BLaER1 (cell line): ENCODE results near the gene UBASH3B.

Source experiments
- H3K27ac ChIP-seq: shearing (Covaris generic); formaldehyde crosslinking; 2 replicates; pipeline ENCODE4 v1.8.1; 2022
- H3K27me3 ChIP-seq: shearing (Covaris generic); formaldehyde crosslinking; 2 replicates; pipeline ENCODE4 v1.8.1; 2022
- H3K36me3 ChIP-seq: shearing (Covaris generic); formaldehyde crosslinking; 2 replicates; pipeline ENCODE4 v1.8.1; 2022
- H3K4me1 ChIP-seq: shearing (Covaris generic); formaldehyde crosslinking; 2 replicates; pipeline ENCODE4 v1.8.1; 2022
- H3K4me2 ChIP-seq: shearing (Covaris generic); formaldehyde crosslinking; 2 replicates; pipeline ENCODE4 v1.8.1; 2022
- H3K4me3 ChIP-seq: shearing (Covaris generic); formaldehyde crosslinking; 2 replicates; pipeline ENCODE4 v1.8.1; 2022
- H3K9ac ChIP-seq: shearing (Covaris generic); formaldehyde crosslinking; 2 replicates; pipeline ENCODE4 v1.8.1; 2022
- H3K9me3 ChIP-seq: shearing (Covaris generic); formaldehyde crosslinking; 2 replicates; pipeline ENCODE4 v1.8.1; 2022
- H4K20me1 ChIP-seq: shearing (Covaris generic); formaldehyde crosslinking; 2 replicates; pipeline ENCODE4 v1.8.1; 2022
- Cebpa-rat ChIP-seq: shearing (Covaris generic); IDR thresholded peaks from 2 replicates; pipeline ENCODE4 v1.8.1; 2022

The UBASH3B gene

GRCh38 chr11:122627745-122628144 lies 27.8 kb upstream of the UBASH3B start:
- H3K36me3 ChIP-seq = no peaks in the 10 kb centered on the region
- no peak overlapping the region for H3K9ac ChIP-seq
- no peak overlapping the region for H3K4me3 ChIP-seq
- no peaks in the 10 kb centered on the region for H4K20me1 ChIP-seq
- H3K4me1 ChIP-seq = peaks cover 22% of the 10 kb centered on the region
- H3K9me3 ChIP-seq = no peaks in the 10 kb centered on the region
- H3K27me3 ChIP-seq = no peaks in the 10 kb centered on the region
- no peak overlapping the region for H3K4me2 ChIP-seq
- TF ChIP-seq Cebpa-rat = no peak
- no peak overlapping the region for H3K27ac ChIP-seq

DNA sequence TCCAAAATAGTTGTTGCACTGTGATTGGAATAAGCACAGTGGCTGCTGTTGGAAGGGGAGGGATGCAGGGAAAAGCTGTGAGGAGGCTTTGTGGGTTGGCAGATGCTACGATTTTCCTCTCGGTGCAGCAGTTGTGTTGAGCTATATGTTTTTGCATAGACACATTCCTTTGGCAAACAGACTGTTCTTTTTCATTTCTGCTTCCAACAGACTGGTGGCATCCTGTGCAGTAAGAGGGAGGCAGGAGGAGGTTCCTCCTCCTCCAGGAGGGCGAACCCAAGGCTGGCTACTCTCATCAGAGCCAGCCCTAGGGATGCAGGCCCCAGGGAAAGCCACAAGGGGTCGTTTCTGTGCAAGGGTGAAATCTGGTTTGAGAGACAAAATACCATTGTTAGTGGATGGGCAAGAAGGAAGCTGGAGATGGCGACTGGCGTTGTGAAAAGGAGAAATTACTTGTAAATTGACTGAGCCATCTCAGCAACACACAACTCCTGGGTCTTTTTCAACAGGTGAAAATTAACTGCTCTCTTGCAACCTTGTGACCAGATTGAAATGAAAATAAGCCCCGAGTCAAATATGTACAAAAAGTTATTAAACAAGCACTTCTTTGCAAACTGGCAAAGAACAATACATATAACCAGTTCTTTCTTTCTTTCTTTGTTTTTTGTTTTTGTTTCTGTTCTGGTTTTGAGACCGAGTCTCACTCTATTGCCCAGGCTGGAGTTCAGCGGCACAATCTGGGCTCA lies 26.5 kb upstream of the UBASH3B start:
- Histone ChIP-seq H3K9ac (no peak overlapping the region), H3K27me3 (no peaks in the 10 kb centered on the region), H3K36me3 (no peaks in the 10 kb centered on the region), H3K9me3 (no peaks in the 10 kb centered on the region), H3K27ac (no peak overlapping the region), H4K20me1 (no peaks in the 10 kb centered on the region), H3K4me2 (peak overlapping the region; percentile 8; the same call in 1 of the 2 replicates), H3K4me1 (peaks cover 33% of the 10 kb centered on the region), H3K4me3 (no peak overlapping the region)
- TF ChIP-seq Cebpa-rat = no peak

- TF ChIP-seq Cebpa-rat = no peak
- no peaks in the 10 kb centered on the region for H3K36me3 ChIP-seq
- no peaks in the 10 kb centered on the region for H3K27me3 ChIP-seq
- H3K27ac ChIP-seq = 0 out of 2 replicates have a peak overlapping the region, but pooled peaks have one; percentile 1
- peaks cover 53% of the 10 kb centered on the region for H3K4me1 ChIP-seq
- no peak overlapping the region for H3K9ac ChIP-seq
- H4K20me1 ChIP-seq = no peaks in the 10 kb centered on the region
- H3K9me3 ChIP-seq = no peaks in the 10 kb centered on the region
- H3K4me2 ChIP-seq = peak overlapping the region; percentile 57
- no peak overlapping the region for H3K4me3 ChIP-seq
Measured at GRCh38 chr11:122632181-122632824, 23.2 kb upstream of the UBASH3B start.

DNA sequence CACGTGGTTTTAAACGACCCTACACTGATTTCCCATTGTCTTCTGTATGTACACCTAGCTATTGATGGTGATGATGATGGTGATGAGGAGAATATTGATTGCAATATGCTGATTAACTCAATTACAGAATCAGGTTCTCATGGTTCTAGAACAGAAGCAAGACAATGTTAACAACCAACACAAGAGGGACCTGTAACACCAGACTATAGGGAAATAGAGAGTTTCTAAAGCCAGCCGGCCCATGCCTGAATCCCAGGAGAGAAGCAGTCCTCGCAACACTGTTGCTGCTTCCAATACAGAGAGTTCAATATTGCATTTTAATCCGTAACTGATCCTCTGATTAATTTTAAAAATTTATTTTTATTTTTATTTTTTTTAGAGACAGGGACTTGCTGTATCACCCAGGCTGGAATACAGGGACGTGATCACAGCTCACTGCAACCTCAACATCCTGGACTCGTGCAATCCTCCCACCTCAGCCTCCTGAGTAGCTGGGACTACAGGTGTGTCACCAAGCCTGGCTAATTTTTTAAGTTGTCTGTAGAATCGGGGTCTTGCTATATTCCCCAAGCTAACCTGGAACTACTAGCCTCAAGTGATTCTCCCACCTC lies 22.2 kb upstream of the UBASH3B start:
- no peak overlapping the region for H3K9ac ChIP-seq
- H3K4me3 ChIP-seq = no peak overlapping the region
- no peaks in the 10 kb centered on the region for H3K36me3 ChIP-seq
- H3K27me3 ChIP-seq = no peaks in the 10 kb centered on the region
- H3K9me3 ChIP-seq = no peaks in the 10 kb centered on the region
- peak overlapping the region; percentile 57 for H3K4me2 ChIP-seq
- H4K20me1 ChIP-seq = no peaks in the 10 kb centered on the region
- peaks cover 63% of the 10 kb centered on the region for H3K4me1 ChIP-seq
- TF ChIP-seq Cebpa-rat = no peak
- H3K27ac ChIP-seq = no peak overlapping the region

DNA sequence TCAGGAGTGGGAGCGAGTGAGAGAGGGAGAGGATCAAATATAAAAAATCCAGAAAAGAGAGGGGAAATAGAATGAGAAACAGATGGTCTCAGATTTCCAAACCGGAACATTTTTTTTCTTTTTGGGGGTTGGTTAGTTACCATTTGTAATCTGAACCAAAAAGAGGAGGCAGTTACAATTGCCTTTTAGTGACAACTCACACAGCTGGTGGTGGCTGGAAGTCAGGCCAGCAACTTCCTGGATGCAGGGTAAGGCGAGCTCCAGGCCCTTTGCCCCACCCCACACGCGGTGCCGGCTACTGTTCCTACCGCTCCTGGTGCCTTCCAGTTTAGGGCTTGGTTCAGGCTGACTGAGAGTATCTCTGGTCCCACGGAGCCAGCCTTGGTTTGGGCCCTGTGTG lies 21.0 kb upstream of the UBASH3B start:
- H4K20me1 ChIP-seq = no peaks in the 10 kb centered on the region
- H3K4me2 ChIP-seq = peak overlapping the region; percentile 40
- peak overlapping the region; percentile 54 for H3K27ac ChIP-seq
- no peaks in the 10 kb centered on the region for H3K9me3 ChIP-seq
- TF ChIP-seq Cebpa-rat = no peak
- no peaks in the 10 kb centered on the region for H3K36me3 ChIP-seq
- H3K27me3 ChIP-seq = no peaks in the 10 kb centered on the region
- no peak overlapping the region for H3K9ac ChIP-seq
- no peak overlapping the region for H3K4me3 ChIP-seq
- peaks cover 61% of the 10 kb centered on the region for H3K4me1 ChIP-seq

DNA sequence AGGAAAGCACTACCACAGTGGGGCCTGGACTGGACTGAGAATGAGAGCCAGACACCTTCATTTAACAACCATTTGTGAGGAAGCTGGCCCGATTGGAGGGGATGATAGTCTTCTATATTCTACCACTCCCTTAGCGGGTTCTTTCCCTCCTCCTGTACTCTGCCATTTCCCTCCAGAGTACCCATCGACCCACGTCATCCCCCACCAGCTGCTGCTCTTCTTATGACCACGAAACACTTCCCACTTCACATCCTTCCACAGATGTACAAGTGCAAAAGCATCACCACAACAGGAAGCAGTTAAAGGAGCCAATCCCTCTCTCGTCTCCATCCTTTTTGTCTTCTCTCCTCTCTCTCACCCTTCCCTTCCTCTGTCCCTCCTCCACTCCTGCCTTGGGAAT lies 18.0 kb upstream of the UBASH3B start:
- no peak overlapping the region for H3K9ac ChIP-seq
- TF ChIP-seq Cebpa-rat = no peak
- H3K27ac ChIP-seq = no peak overlapping the region
- H3K27me3 ChIP-seq = no peaks in the 10 kb centered on the region
- H3K36me3 ChIP-seq = no peaks in the 10 kb centered on the region
- no peak overlapping the region for H3K4me3 ChIP-seq
- peak overlapping the region; percentile 59 for H3K4me2 ChIP-seq
- H3K9me3 ChIP-seq = no peaks in the 10 kb centered on the region
- H4K20me1 ChIP-seq = no peaks in the 10 kb centered on the region
- peaks cover 50% of the 10 kb centered on the region for H3K4me1 ChIP-seq

GRCh38 chr11:122642472-122642922 lies 13.0 kb upstream of the UBASH3B start:
- H3K4me2 ChIP-seq = no peak overlapping the region
- no peaks in the 10 kb centered on the region for H3K27me3 ChIP-seq
- TF ChIP-seq Cebpa-rat = no peak
- H3K9me3 ChIP-seq = no peaks in the 10 kb centered on the region
- H3K9ac ChIP-seq = no peak overlapping the region
- peaks cover 25% of the 10 kb centered on the region for H3K4me1 ChIP-seq
- H4K20me1 ChIP-seq = no peaks in the 10 kb centered on the region
- H3K4me3 ChIP-seq = no peak overlapping the region
- H3K36me3 ChIP-seq = no peaks in the 10 kb centered on the region
- H3K27ac ChIP-seq = no peak overlapping the region

- H3K36me3 ChIP-seq = no peaks in the 10 kb centered on the region
- TF ChIP-seq Cebpa-rat = no peak
- no peaks in the 10 kb centered on the region for H4K20me1 ChIP-seq
- no peak overlapping the region for H3K27ac ChIP-seq
- no peak overlapping the region for H3K4me2 ChIP-seq
- H3K9me3 ChIP-seq = no peaks in the 10 kb centered on the region
- no peaks in the 10 kb centered on the region for H3K27me3 ChIP-seq
- no peak overlapping the region for H3K4me3 ChIP-seq
- H3K9ac ChIP-seq = no peak overlapping the region
- H3K4me1 ChIP-seq = peaks cover 25% of the 10 kb centered on the region
Measured at GRCh38 chr11:122642971-122643370, 12.6 kb upstream of the UBASH3B start.

- no peak for TF ChIP-seq Cebpa-rat
- Histone ChIP-seq H3K27me3 (no peaks in the 10 kb centered on the region), H3K4me3 (no peak overlapping the region), H3K27ac (no peak overlapping the region), H3K4me2 (no peak overlapping the region), H4K20me1 (no peaks in the 10 kb centered on the region), H3K9me3 (no peaks in the 10 kb centered on the region), H3K9ac (no peak overlapping the region), H3K36me3 (no peaks in the 10 kb centered on the region), H3K4me1 (peaks cover 24% of the 10 kb centered on the region)
Measured at GRCh38 chr11:122645847-122646246, 9.7 kb upstream of the UBASH3B start.
